Medulla oblongata (tissue), 1 donor: Measurements from ENCODE around the gene SURF1.

Experiments
- DNase-seq: peaks from one replicate; pipeline ENCODE4 v3.0.0-alpha.2; 2015; ENCODE audit errors: extremely low spot score

Gene SURF1

GRCh38 chr9:133362359-133363044, 6.2 kb upstream of the SURF1 start:
- no peak for DNase-seq

GRCh38 chr9:133361507-133362092, 5.3 kb upstream of the SURF1 start:
- DNase-seq, result no peak

- no peak for DNase-seq
Observed at GRCh38 chr9:133360400-133361393, 4.4 kb upstream of the SURF1 start.

- DNase-seq, result no peak
Observed at GRCh38 chr9:133359399-133360175, 3.3 kb upstream of the SURF1 start.

- DNase-seq, result no peak
Observed at GRCh38 chr9:133357656-133358055, 1.4 kb upstream of the SURF1 start.

- DNase-seq, result no peak
Observed at GRCh38 chr9:133355881-133356357, 368 bp downstream of the SURF1 start.

- DNase-seq, result no peak
Observed at GRCh38 chr9:133354766-133355165, 1.5 kb downstream of the SURF1 start.

- DNase-seq, result no peak
Observed at GRCh38 chr9:133353548-133353947, 2.7 kb downstream of the SURF1 start.

- DNase-seq, result no peak
Observed at GRCh38 chr9:133352635-133353340, 3.5 kb downstream of the SURF1 start.

- DNase-seq, result peak; percentile 24
Observed at GRCh38 chr9:133351908-133352634, 4.2 kb downstream of the SURF1 start.

- no peak for DNase-seq
Observed at GRCh38 chr9:133351526-133351907, 4.8 kb downstream of the SURF1 start.

- no peak for DNase-seq
Observed at GRCh38 chr9:133349965-133350616, 6.2 kb downstream of the SURF1 start.

GRCh38 chr9:133348718-133349573, 7.3 kb downstream of the SURF1 start:
- no peak for DNase-seq

GRCh38 chr9:133347985-133348717, 8.1 kb downstream of the SURF1 start, which contains the start of the genes MED22 and RPL7A:
TSS of gene MED22 (minus strand) at chr9:133348131. CDS start at chr9:133346662, 1,469 bp downstream.
TSS of gene RPL7A (plus strand) at chr9:133348218. CDS start at chr9:133348244, 26 bp downstream.
- DNase-seq, result peak; percentile 96

- peak; percentile 34 for DNase-seq
Observed at GRCh38 chr9:133347515-133347984, 8.7 kb downstream of the SURF1 start.

GRCh38 chr9:133346021-133346785, 10.1 kb downstream of the SURF1 start:
- no peak for DNase-seq

- no peak for DNase-seq
Observed at GRCh38 chr9:133345596-133345995, 10.7 kb downstream of the SURF1 start.
